Mucosa of gallbladder (tissue), 1 donor: ENCODE results near the gene SRCIN1. TPM values are rescaled to one million over a fixed set of nuclear protein-coding genes. Genes with fewer than 3 reads are reported as not detected.

ENCODE experiments used
- DNase-seq: peaks from one replicate; pipeline ENCODE4 v3.0.0-alpha.2; 2020; ENCODE audit warnings: low spot score
- total RNA-seq: library from RNA; stranded (reverse); gene quantifications from one replicate; pipeline ENCODE4 v1.2.1, GENCODE V29; 2021
- donor health status: DM: no; HTN: no; CAD: no.

SRCIN1 gene
- total RNA-seq, 1 donor from 2014 or later = 4.5 TPM

GRCh38 chr17:38600906-38601305 lies 4.8 kb downstream of the SRCIN1 start:
- no peak for DNase-seq

- DNase-seq = no peak
Measured at GRCh38 chr17:38600416-38600815, 5.3 kb downstream of the SRCIN1 start.

- no peak for DNase-seq
Measured at GRCh38 chr17:38599398-38599856, 6.3 kb downstream of the SRCIN1 start.

- no peak for DNase-seq
Measured at GRCh38 chr17:38598995-38599394, 6.8 kb downstream of the SRCIN1 start.

GRCh38 chr17:38598536-38598935 lies 7.2 kb downstream of the SRCIN1 start:
- DNase-seq = peak; percentile 34

GRCh38 chr17:38597375-38597774 lies 8.4 kb downstream of the SRCIN1 start:
- no peak for DNase-seq

GRCh38 chr17:38596651-38597050 lies 9.1 kb downstream of the SRCIN1 start:
- no peak for DNase-seq

GRCh38 chr17:38595892-38596291 lies 9.9 kb downstream of the SRCIN1 start:
- DNase-seq = no peak

GRCh38 chr17:38594152-38594551 lies 11.6 kb downstream of the SRCIN1 start:
- DNase-seq = no peak

- no peak for DNase-seq
Measured at GRCh38 chr17:38592487-38592886, 13.3 kb downstream of the SRCIN1 start.

GRCh38 chr17:38591759-38592241 lies 14.0 kb downstream of the SRCIN1 start:
- DNase-seq = no peak

GRCh38 chr17:38590988-38591758 lies 14.6 kb downstream of the SRCIN1 start:
- DNase-seq = no peak

- no peak for DNase-seq
Measured at GRCh38 chr17:38589462-38590114, 16.2 kb downstream of the SRCIN1 start.

- DNase-seq = no peak
Measured at GRCh38 chr17:38588788-38589174, 17.0 kb downstream of the SRCIN1 start.

- no peak for DNase-seq
Measured at GRCh38 chr17:38587947-38588787, 17.6 kb downstream of the SRCIN1 start.

GRCh38 chr17:38587203-38587602 lies 18.5 kb downstream of the SRCIN1 start:
- DNase-seq = no peak

GRCh38 chr17:38586788-38587187 lies 19.0 kb downstream of the SRCIN1 start:
- no peak for DNase-seq

GRCh38 chr17:38585918-38586529 lies 19.7 kb downstream of the SRCIN1 start:
- no peak for DNase-seq

- DNase-seq = no peak
Measured at GRCh38 chr17:38585056-38585917, 20.5 kb downstream of the SRCIN1 start.

- DNase-seq = peak; percentile 45
Measured at GRCh38 chr17:38584350-38584925, 21.3 kb downstream of the SRCIN1 start.
